Astrocyte (in vitro differentiated cells and primary cell): ENCODE results near the gene ITPR2. TPM values are rescaled to one million over a fixed set of nuclear protein-coding genes. Genes with fewer than 3 reads are reported as not detected.

Source experiments
- DNase-seq: peaks from one replicate; pipeline ENCODE4 v3.0.0-alpha.2; 2010; ENCODE audit warnings: low read depth
- FAIRE-seq: peaks from 2 replicates; lab custom pipeline; 2011; peaks lifted over from hg19 to GRCh38; lab: Jason Lieb, UNC
- H2AFZ ChIP-seq: 2 replicates; pipeline ENCODE4 v1.6.0; 2012; ENCODE audit warnings: low read depth, low read length, inconsistent platforms
- H3K27ac ChIP-seq: 2 replicates; pipeline ENCODE4 v1.5.1; 2011; ENCODE audit warnings: low read depth, low read length, inconsistent platforms
- H3K27me3 ChIP-seq: 2 replicates; pipeline ENCODE4 v1.6.0; 2011; ENCODE audit warnings: low read length, inconsistent platforms; ENCODE audit not compliant: insufficient read depth
- H3K36me3 ChIP-seq: 2 replicates; pipeline ENCODE4 v1.5.1; 2011; ENCODE audit warnings: low read length, inconsistent platforms; ENCODE audit not compliant: insufficient read depth
- H3K4me1 ChIP-seq: 2 replicates; pipeline ENCODE4 v1.5.1; 2011; ENCODE audit warnings: low read length, inconsistent platforms; ENCODE audit not compliant: insufficient read depth
- H3K4me2 ChIP-seq: 2 replicates; pipeline ENCODE4 v1.6.0; 2012; ENCODE audit warnings: low read length, inconsistent platforms
- H3K4me3 ChIP-seq: 2 replicates; pipeline ENCODE4 v1.5.1; 2011; ENCODE audit warnings: low read depth, mild to moderate bottlenecking, low read length, inconsistent platforms; ENCODE audit not compliant: insufficient read depth
- H3K79me2 ChIP-seq: 2 replicates; pipeline ENCODE4 v1.6.0; 2012; ENCODE audit warnings: mild to moderate bottlenecking, low read length, inconsistent platforms; ENCODE audit not compliant: insufficient read depth
- H3K9ac ChIP-seq: 2 replicates; pipeline ENCODE4 v1.6.0; 2012; ENCODE audit warnings: mild to moderate bottlenecking, low read length, inconsistent platforms
- H3K9me3 ChIP-seq: 2 replicates; pipeline ENCODE4 v1.5.1; 2012; ENCODE audit warnings: low read depth, mild to moderate bottlenecking, low read length, inconsistent platforms; ENCODE audit not compliant: insufficient read depth
- H4K20me1 ChIP-seq: 2 replicates; pipeline ENCODE4 v1.6.0; 2012; ENCODE audit warnings: low read length, inconsistent platforms; ENCODE audit not compliant: insufficient read depth
- H3K27ac Mint-ChIP-seq: one replicate; pipeline ENCODE4 v1.8.0; 2021; ENCODE audit warnings: mild to moderate bottlenecking, mixed read lengths; ENCODE audit not compliant: unreplicated experiment
- H3K27me3 Mint-ChIP-seq: one replicate; pipeline ENCODE4 v1.8.0; 2021; ENCODE audit warnings: low read depth, mixed read lengths; ENCODE audit not compliant: unreplicated experiment
- H3K36me3 Mint-ChIP-seq: one replicate; pipeline ENCODE4 v1.8.0; 2021; ENCODE audit warnings: low read depth, mixed read lengths; ENCODE audit not compliant: unreplicated experiment
- H3K4me1 Mint-ChIP-seq: one replicate; pipeline ENCODE4 v1.8.0; 2021; ENCODE audit warnings: low read depth, mixed read lengths; ENCODE audit not compliant: unreplicated experiment
- H3K4me3 Mint-ChIP-seq: one replicate; pipeline ENCODE4 v1.8.0; 2021; ENCODE audit warnings: mild to moderate bottlenecking, moderate library complexity, mixed read lengths; ENCODE audit not compliant: unreplicated experiment
- H3K9me3 Mint-ChIP-seq: one replicate; pipeline ENCODE4 v1.8.0; 2021; ENCODE audit warnings: mild to moderate bottlenecking, mixed read lengths; ENCODE audit not compliant: unreplicated experiment
- EZH2 ChIP-seq: IDR thresholded peaks from 2 replicates; pipeline ENCODE4 v1.6.1; 2012; ENCODE audit warnings: mild to moderate bottlenecking, low read length, inconsistent platforms; ENCODE audit not compliant: insufficient read depth
- total RNA-seq: library from RNA; stranded (reverse); gene quantifications from 2 replicates; pipeline ENCODE4 v1.2.1, GENCODE V29; 2021
- TF ChIP-seq, protein P1 (sequence below): IDR thresholded peaks from 2 replicates; pipeline ENCODE4 v1.5.1; 2011; ENCODE audit warnings: low read depth, mild to moderate bottlenecking, inconsistent platforms, low read length, moderate library complexity; ENCODE audit not compliant: insufficient read depth

Gene ITPR2
- total RNA-seq, 1 donor from 2014 or later, result 24.4 TPM

DNA sequence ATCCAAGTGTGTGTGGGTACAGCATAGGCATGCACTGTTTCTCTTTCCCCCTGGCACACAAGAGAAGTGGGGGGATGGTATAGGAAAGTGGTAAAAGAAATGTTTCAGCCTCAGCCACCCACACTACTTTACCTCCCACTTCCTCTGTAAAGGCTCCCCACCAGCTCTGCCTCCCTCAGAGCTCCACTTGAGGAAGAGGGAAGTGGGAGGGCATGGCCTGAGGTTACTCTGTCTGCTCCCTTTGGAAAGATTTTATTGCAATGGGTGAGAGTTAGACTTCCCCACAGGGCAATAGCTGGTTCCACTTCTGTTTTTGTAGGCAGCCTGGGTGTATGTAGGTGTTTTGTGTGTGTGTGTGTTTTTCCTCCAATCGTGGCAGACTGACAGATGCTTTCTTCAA, 492.3 kb downstream of the ITPR2 start:
- H3K9me3 Mint-ChIP-seq, result no peaks in the 10 kb centered on the region
- no peak overlapping the region for H3K27ac ChIP-seq
- H3K4me3 ChIP-seq, result no peak overlapping the region
- H3K27ac Mint-ChIP-seq, result peak overlapping the region; percentile 17
- TF ChIP-seq, protein P1, sequence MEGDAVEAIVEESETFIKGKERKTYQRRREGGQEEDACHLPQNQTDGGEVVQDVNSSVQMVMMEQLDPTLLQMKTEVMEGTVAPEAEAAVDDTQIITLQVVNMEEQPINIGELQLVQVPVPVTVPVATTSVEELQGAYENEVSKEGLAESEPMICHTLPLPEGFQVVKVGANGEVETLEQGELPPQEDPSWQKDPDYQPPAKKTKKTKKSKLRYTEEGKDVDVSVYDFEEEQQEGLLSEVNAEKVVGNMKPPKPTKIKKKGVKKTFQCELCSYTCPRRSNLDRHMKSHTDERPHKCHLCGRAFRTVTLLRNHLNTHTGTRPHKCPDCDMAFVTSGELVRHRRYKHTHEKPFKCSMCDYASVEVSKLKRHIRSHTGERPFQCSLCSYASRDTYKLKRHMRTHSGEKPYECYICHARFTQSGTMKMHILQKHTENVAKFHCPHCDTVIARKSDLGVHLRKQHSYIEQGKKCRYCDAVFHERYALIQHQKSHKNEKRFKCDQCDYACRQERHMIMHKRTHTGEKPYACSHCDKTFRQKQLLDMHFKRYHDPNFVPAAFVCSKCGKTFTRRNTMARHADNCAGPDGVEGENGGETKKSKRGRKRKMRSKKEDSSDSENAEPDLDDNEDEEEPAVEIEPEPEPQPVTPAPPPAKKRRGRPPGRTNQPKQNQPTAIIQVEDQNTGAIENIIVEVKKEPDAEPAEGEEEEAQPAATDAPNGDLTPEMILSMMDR, result no peak
- no peak for TF ChIP-seq EZH2
- H3K79me2 ChIP-seq, result no peaks in the 10 kb centered on the region
- peaks cover 46% of the 10 kb centered on the region for H3K4me1 Mint-ChIP-seq
- H4K20me1 ChIP-seq, result no peaks in the 10 kb centered on the region
- no peaks in the 10 kb centered on the region for H3K36me3 Mint-ChIP-seq
- H2AFZ ChIP-seq, result peak overlapping the region; percentile 28
- H3K36me3 ChIP-seq, result no peaks in the 10 kb centered on the region
- H3K4me2 ChIP-seq, result peak overlapping the region; percentile 48
- H3K27me3 ChIP-seq, result no peaks in the 10 kb centered on the region
- DNase-seq (no peak), FAIRE-seq (no peak)
- peaks cover 29% of the 10 kb centered on the region for H3K4me1 ChIP-seq
- H3K9ac ChIP-seq, result no peak overlapping the region
- no peaks in the 10 kb centered on the region for H3K9me3 ChIP-seq
- no peak overlapping the region for H3K4me3 Mint-ChIP-seq
- no peaks in the 10 kb centered on the region for H3K27me3 Mint-ChIP-seq

DNA sequence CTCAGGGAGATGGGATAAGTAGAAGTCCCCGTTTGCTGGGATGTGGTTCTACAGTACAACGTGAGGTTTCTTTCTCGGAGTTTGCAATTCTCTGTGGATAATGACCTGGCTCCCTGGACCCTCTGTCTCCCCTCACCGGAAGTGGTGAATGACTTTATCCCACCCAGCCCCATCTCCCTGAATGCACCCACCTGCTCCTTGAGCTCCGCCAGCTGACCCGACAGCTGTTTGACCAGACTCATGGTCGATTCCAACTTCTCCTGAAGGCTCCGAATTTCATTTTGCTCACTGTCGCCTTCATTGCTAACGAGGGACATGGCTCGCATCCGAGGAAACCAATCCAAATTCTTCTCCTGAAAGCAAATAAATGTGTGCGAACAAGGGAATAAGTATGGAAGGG, 493.0 kb downstream of the ITPR2 start:
- no peaks in the 10 kb centered on the region for H3K9me3 Mint-ChIP-seq
- FAIRE-seq (no peak), DNase-seq (no peak)
- H2AFZ ChIP-seq, result peak overlapping the region; percentile 28
- peak overlapping the region; percentile 90 for H3K27ac Mint-ChIP-seq
- no peaks in the 10 kb centered on the region for H3K36me3 ChIP-seq
- peak overlapping the region; percentile 69 for H3K4me2 ChIP-seq
- H4K20me1 ChIP-seq, result no peaks in the 10 kb centered on the region
- no peaks in the 10 kb centered on the region for H3K27me3 Mint-ChIP-seq
- H3K27me3 ChIP-seq, result no peaks in the 10 kb centered on the region
- H3K79me2 ChIP-seq, result no peaks in the 10 kb centered on the region
- peaks cover 42% of the 10 kb centered on the region for H3K4me1 Mint-ChIP-seq
- H3K9me3 ChIP-seq, result no peaks in the 10 kb centered on the region
- H3K9ac ChIP-seq, result peak overlapping the region; percentile 20
- H3K27ac ChIP-seq, result peak overlapping the region; percentile 58
- H3K4me3 ChIP-seq, result no peak overlapping the region
- H3K4me1 ChIP-seq, result peaks cover 22% of the 10 kb centered on the region
- TF ChIP-seq, protein P1, result no peak
- no peak for TF ChIP-seq EZH2
- H3K4me3 Mint-ChIP-seq, result no peak overlapping the region
- H3K36me3 Mint-ChIP-seq, result no peaks in the 10 kb centered on the region

DNA sequence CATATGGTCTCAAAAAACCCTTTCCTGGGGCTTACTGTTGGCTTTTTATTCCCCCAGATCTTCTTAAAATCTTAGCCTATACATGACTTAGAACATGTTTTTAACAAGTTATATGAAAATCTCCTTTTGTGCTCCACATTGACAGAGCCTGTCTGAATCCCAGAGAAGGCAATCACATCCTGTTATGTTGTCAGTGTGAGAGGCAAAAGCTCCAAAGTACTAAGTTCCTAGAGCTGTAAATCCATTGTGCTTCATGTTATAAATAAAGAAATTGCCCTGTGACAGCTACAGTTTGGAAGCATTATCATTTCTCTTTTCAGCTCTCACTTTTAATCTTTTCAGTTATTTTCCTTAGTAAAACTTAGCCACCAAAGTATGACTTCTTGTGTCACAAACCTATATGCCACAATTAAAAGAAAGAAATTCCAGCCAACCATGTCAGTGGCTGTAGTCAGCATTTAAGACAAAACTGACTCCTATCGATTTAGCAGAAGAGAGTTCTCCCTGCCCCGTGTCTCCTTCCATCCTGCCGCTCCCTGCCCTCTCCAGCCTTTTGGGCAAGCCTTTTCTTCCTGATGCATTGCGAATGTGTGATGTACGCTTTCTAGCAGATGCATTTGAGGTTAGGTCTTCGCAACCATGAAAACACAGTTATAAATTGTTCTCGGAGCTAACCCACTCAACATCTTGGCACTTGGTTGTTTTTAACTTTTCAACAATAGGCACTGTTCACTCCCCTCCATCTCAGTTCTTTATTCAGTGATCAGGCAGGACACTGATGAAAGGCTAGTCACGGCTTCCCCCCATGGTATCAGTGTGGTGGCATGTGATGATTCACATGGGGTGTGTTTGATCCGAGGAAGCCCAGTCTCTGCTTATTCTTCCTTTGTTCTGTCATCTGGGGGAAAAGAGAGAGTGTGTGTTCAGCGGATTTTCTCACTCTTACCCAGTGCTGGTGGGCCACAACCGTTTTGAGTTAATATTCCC, 494.1 kb downstream of the ITPR2 start:
- H3K27me3 ChIP-seq, result no peaks in the 10 kb centered on the region
- H3K9me3 Mint-ChIP-seq, result no peaks in the 10 kb centered on the region
- no peaks in the 10 kb centered on the region for H3K27me3 Mint-ChIP-seq
- no peaks in the 10 kb centered on the region for H3K9me3 ChIP-seq
- DNase-seq, result peak; percentile 78
- no peak overlapping the region for H3K4me3 ChIP-seq
- H3K36me3 ChIP-seq, result no peaks in the 10 kb centered on the region
- no peak overlapping the region for H3K4me3 Mint-ChIP-seq
- H3K27ac Mint-ChIP-seq, result peak overlapping the region; percentile 90
- FAIRE-seq, result peak; percentile 50
- no peaks in the 10 kb centered on the region for H3K79me2 ChIP-seq
- no peaks in the 10 kb centered on the region for H3K36me3 Mint-ChIP-seq
- peaks cover 20% of the 10 kb centered on the region for H3K4me1 ChIP-seq
- no peaks in the 10 kb centered on the region for H4K20me1 ChIP-seq
- peak overlapping the region; percentile 31 for H3K9ac ChIP-seq
- peak overlapping the region; percentile 58 for H3K27ac ChIP-seq
- H3K4me2 ChIP-seq, result peak overlapping the region; percentile 69
- H3K4me1 Mint-ChIP-seq, result peaks cover 42% of the 10 kb centered on the region
- peak overlapping the region; percentile 64 for H2AFZ ChIP-seq
- TF ChIP-seq, protein P1, result no peak
- no peak for TF ChIP-seq EZH2
